Adrenal gland (tissue), 12 donors: Measurements from ENCODE around the gene MYO5A. TPM values are rescaled to one million over a fixed set of nuclear protein-coding genes. Genes with fewer than 3 reads are reported as not detected.

Source experiments
- DNase-seq, 7 donors: peaks; one replicate each; pipeline ENCODE4 v3.0.0-alpha.2; 2019 to 2020
- H3K27ac ChIP-seq, 5 donors: fragments of 200-600 bp; sonication (generic) in 4 of 5; 1 replicate in 3 of 5; 2 replicates in 2 of 5; pipeline versions ENCODE4 v1.5.1 to v1.8.0; 2016 to 2020; ENCODE audit warnings: mild to moderate bottlenecking in 1 of 5
- H3K27me3 ChIP-seq: fragments of 200-600 bp; 2 replicates; pipeline ENCODE4 v1.8.0; 2021
- H3K36me3 ChIP-seq, 2 donors: fragments of 200-600 bp; replicated peaks in 1 of 2; 1 replicate in 1 of 2; 2 replicates in 1 of 2; pipeline versions ENCODE4 v1.5.1 to v1.8.0; 2018 to 2022
- H3K4me1 ChIP-seq, 2 donors: fragments of 200-600 bp; replicated peaks in 1 of 2; 1 replicate in 1 of 2; 2 replicates in 1 of 2; pipeline versions ENCODE4 v1.5.1 to v1.8.0; 2018 to 2021
- H3K4me3 ChIP-seq, 4 donors: fragments of 200-600 bp; sonication (generic) in 3 of 4; one replicate each; pipeline ENCODE4 v1.5.1; 2016 to 2018
- H3K9me3 ChIP-seq, 3 donors: fragments of 200-600 bp; sonication (generic) in 1 of 3; replicated peaks in 1 of 3; 1 replicate in 2 of 3; 2 replicates in 1 of 3; pipeline versions ENCODE4 v1.5.1 to v1.8.0; 2016 to 2021
- POLR2A ChIP-seq, 2 donors: fragments of 450-650 bp; IDR thresholded peaks; one replicate each; pipeline ENCODE4 v1.6.1; 2017; ENCODE audit warnings: antibody characterized with exemption in 2 of 2, mild to moderate bottlenecking in 2 of 2, moderate library complexity in 1 of 2
- WGBS, 4 donors: extraction: QIAGEN DNeasy Blood & Tissue Kit in 2 of 4; methylation state at CpG; one replicate each; pipeline versions ENCODE4 v1.1.5 to v1.1.7; 2013 to 2017; 5-methylcytosine and 5-hydroxymethylcytosine counted together
- intact Hi-C, 2 donors: fragments of 100-400 bp; cut with DNase I; formaldehyde crosslinking; loops; one replicate each; pipeline versions ENCODE4 v1.14.1 to v1.15.0; 2022 to 2023
- polyA plus RNA-seq, 3 donors: library from polyadenylated mRNA; stranded (reverse); fragments of 200-250 nt in 2 of 3; fragments of 350-450 nt in 1 of 3; fragmentation: Illumina TruSeq in 1 of 3; extraction: RNeasy Lipid Tissue Mini Kit (QIAGEN cat#74804) in 1 of 3; gene quantifications; one replicate each; pipeline ENCODE4 v1.2.3, GENCODE V29; 2013 to 2014
- total RNA-seq, 9 donors: library from RNA; depleted of rRNA in 4 of 9; stranded (reverse); fragments of >200 nt in 4 of 9; fragments of 120-200 nt in 1 of 9; fragmentation: NEBNext Ultra II Directional in 1 of 9; extraction: Animal tissue kit (Norgen Biotek cat#: 25700) in 1 of 9; gene quantifications; one replicate each; pipeline versions ENCODE4 v1.1.0 to v1.2.4, GENCODE V29; 2013 to 2023
- TF ChIP-seq, protein P1 (sequence below), 6 experiments: fragments of 450-650 bp in 4 of 6; fragments of 200-600 bp in 2 of 6; sonication (generic) in 1 of 6; IDR thresholded peaks; 1 replicate in 5 of 6; 2 replicates in 1 of 6; pipeline versions ENCODE4 v1.5.1 to v1.8.0; 2016 to 2021; ENCODE audit warnings: antibody characterized with exemption in 6 of 6, mild to moderate bottlenecking in 2 of 6, moderate library complexity in 1 of 6
- donor health status: healthy with polysubstance abuse.
- donor health status: Bipolar disorder and iron deficiency.
- donor health status: DM: yes; HTN: yes; CAD: no.
- donor health status: DM: no; HTN: no; CAD: no.
- donor health status: DM: no; HTN: no; CAD: no.
- donor health status: DM: yes; HTN: yes; CAD: no.

The MYO5A gene
- total and polyA plus RNA-seq, 12 donors: 6.3 to 57.5 (median 39.6) TPM

DNA sequence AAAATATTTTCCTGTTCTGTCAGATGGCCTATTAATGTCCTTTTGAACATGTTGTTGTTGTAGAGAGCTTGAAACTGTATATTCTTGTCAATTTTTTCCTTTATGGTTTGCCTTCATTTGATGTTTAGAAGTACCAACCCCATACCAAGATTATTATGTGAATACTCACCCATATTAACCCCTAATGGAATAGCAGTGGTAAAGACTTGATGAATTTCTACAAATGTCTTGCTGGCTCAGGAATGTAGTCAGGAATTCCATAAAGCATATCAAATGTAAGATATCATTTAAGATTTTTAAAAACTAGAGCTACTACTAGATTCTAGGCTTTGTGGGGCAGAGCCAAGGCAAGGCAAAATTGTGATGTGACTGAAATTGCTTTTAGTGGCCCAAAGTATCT is 30.0 kb downstream of the MYO5A start:
- Histone ChIP-seq H3K4me1 (no peaks in the 10 kb centered on the region), H3K9me3 (no peaks in the 10 kb centered on the region), H3K27me3 (no peaks in the 10 kb centered on the region), H3K4me3 (no peak overlapping the region), H3K27ac (no peak overlapping the region), H3K36me3 (no peaks in the 10 kb centered on the region)
- intact Hi-C loops: no loop called here
- TF ChIP-seq, protein P1, sequence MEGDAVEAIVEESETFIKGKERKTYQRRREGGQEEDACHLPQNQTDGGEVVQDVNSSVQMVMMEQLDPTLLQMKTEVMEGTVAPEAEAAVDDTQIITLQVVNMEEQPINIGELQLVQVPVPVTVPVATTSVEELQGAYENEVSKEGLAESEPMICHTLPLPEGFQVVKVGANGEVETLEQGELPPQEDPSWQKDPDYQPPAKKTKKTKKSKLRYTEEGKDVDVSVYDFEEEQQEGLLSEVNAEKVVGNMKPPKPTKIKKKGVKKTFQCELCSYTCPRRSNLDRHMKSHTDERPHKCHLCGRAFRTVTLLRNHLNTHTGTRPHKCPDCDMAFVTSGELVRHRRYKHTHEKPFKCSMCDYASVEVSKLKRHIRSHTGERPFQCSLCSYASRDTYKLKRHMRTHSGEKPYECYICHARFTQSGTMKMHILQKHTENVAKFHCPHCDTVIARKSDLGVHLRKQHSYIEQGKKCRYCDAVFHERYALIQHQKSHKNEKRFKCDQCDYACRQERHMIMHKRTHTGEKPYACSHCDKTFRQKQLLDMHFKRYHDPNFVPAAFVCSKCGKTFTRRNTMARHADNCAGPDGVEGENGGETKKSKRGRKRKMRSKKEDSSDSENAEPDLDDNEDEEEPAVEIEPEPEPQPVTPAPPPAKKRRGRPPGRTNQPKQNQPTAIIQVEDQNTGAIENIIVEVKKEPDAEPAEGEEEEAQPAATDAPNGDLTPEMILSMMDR (IDR thresholded peaks at IDR 0.05): no peak
- TF ChIP-seq POLR2A (IDR thresholded peaks at IDR 0.05): no peak
- DNase-seq: no peak

DNA sequence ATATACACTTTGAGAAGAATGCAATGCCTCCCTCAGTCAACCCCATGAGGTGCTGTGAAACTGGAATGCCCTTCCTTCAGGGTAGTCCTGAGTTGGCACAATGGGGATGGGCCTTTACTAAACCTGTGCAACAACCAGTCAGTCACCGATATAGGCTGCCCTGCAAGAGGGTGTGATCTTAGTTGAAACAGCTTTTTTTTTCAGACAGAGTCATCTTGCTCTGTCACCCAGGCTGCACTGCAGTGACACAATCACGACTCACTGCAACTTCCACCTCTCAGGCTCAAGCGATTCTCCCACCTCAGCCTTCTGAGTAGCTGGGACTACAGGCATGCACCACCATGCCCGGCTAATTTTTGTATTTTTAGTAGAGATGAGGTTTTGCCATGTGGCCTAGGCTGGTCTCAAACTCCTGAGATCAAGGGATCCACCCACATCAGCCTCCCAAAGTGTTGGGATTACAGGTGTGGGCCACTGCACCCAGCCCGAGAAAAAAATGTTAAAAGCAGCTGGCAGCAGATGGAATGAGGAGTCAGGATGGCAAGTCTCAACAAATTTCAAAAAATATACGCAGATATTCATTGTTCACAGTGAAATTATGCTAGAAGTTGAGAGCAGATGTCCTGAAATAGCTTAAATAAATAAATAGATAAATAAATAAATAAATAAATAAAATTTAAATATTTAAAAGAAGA is 31.8 kb downstream of the MYO5A start:
- 75 to 87% (median 78%) methylated on average over 6 of the region's 6 CpGs for WGBS, 4 donors
- TF ChIP-seq, protein P1 (IDR thresholded peaks at IDR 0.05): no peak
- TF ChIP-seq POLR2A (IDR thresholded peaks at IDR 0.05): no peak
- Histone ChIP-seq H3K27me3 (no peaks in the 10 kb centered on the region), H3K36me3 (no peaks in the 10 kb centered on the region), H3K27ac (no peak overlapping the region), H3K9me3 (no peaks in the 10 kb centered on the region), H3K4me3 (no peak overlapping the region), H3K4me1 (no peaks in the 10 kb centered on the region)
- peak in 2 of 7 donors; percentile 9 to 12 for DNase-seq
- intact Hi-C loops: no loop called here

DNA sequence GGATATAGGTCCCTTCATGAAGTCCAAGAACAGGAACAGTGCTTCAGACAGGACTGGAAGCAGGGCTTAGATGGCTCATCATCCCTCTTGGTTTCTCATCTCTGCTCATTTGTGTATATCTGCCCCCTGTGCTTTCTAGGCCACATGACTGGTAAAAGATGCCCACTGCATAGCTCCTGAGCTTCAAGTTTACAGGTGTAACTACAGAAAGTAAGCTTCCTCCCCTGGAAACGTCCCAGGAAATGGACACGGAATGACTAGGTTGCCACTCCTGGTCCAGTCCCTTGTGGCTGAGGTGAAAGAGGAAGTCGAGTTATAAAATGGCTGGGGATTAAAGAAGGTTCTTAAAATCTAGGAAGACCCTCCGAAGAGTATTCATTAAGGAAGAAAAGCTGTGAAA is 32.5 kb downstream of the MYO5A start:
- no peak for DNase-seq
- Histone ChIP-seq H3K9me3 (no peaks in the 10 kb centered on the region), H3K4me3 (no peak overlapping the region), H3K27ac (no peak overlapping the region), H3K4me1 (no peaks in the 10 kb centered on the region), H3K36me3 (no peaks in the 10 kb centered on the region), H3K27me3 (no peaks in the 10 kb centered on the region)
- TF ChIP-seq, protein P1 (IDR thresholded peaks at IDR 0.05): no peak
- no peak for TF ChIP-seq POLR2A (IDR thresholded peaks at IDR 0.05)
- WGBS, 4 donors: 61 to 73% (median 62%) methylated on average over 4 of the region's 4 CpGs
- intact Hi-C loops: no loop called here

DNA sequence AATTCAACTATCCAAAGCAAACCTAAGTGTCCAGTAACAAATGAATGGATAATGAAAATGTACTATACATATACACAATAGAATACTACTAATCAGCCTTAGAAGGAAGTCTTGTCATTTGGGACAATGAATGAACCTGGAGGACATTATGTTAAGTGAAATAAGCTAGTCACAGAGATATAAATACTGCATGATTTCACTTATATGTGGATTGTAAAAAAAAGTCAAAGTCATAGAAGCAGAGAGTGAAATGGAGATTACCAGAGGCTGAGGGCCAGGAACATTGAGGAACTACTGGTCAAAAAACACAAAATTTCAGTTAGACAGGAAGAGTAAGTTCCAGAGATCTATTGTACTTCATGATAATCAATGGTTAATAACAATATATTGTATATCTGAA is 33.6 kb downstream of the MYO5A start:
- Histone ChIP-seq H3K4me1 (no peaks in the 10 kb centered on the region), H3K4me3 (no peak overlapping the region), H3K27ac (no peak overlapping the region), H3K27me3 (no peaks in the 10 kb centered on the region), H3K36me3 (no peaks in the 10 kb centered on the region), H3K9me3 (no peaks in the 10 kb centered on the region)
- intact Hi-C loops: no loop called here
- DNase-seq: no peak
- no peak for TF ChIP-seq POLR2A (IDR thresholded peaks at IDR 0.05)
- TF ChIP-seq, protein P1 (IDR thresholded peaks at IDR 0.05): no peak
